Stimulated activated naive CD8-positive, alpha-beta T cell treated with anti-CD3 and anti-CD28 coated beads, Interleukin-15, Interleukin-2, amounts not matched to agents 100 ng/mL and 50 ng/mL, for 24 hours (primary cell): ENCODE data around the gene SIAH2.

Experiments
- H3K27ac Mint-ChIP-seq: one replicate; pipeline ENCODE4 v1.8.0; 2021; ENCODE audit warnings: mild to moderate bottlenecking, mixed read lengths
- H3K27me3 Mint-ChIP-seq: one replicate; pipeline ENCODE4 v1.8.0; 2021; ENCODE audit warnings: mixed read lengths
- H3K36me3 Mint-ChIP-seq: one replicate; pipeline ENCODE4 v1.8.0; 2021; ENCODE audit warnings: low read depth, mixed read lengths
- H3K4me1 Mint-ChIP-seq: one replicate; pipeline ENCODE4 v1.8.0; 2021; ENCODE audit warnings: low read depth, mixed read lengths
- H3K4me3 Mint-ChIP-seq: one replicate; pipeline ENCODE4 v1.8.0; 2021; ENCODE audit warnings: mild to moderate bottlenecking, mixed read lengths
- H3K9me3 Mint-ChIP-seq: one replicate; pipeline ENCODE4 v1.8.0; 2021; ENCODE audit warnings: mixed read lengths

SIAH2 gene

GRCh38 chr3:150747886-150748683 is 14.9 kb downstream of the SIAH2 start:
- Mint-ChIP-seq H3K27ac (peak overlapping the region; percentile 66), H3K36me3 (peaks cover 91% of the 10 kb centered on the region), H3K9me3 (no peaks in the 10 kb centered on the region), H3K4me3 (no peak overlapping the region), H3K27me3 (no peaks in the 10 kb centered on the region), H3K4me1 (peaks cover 99% of the 10 kb centered on the region)

DNA sequence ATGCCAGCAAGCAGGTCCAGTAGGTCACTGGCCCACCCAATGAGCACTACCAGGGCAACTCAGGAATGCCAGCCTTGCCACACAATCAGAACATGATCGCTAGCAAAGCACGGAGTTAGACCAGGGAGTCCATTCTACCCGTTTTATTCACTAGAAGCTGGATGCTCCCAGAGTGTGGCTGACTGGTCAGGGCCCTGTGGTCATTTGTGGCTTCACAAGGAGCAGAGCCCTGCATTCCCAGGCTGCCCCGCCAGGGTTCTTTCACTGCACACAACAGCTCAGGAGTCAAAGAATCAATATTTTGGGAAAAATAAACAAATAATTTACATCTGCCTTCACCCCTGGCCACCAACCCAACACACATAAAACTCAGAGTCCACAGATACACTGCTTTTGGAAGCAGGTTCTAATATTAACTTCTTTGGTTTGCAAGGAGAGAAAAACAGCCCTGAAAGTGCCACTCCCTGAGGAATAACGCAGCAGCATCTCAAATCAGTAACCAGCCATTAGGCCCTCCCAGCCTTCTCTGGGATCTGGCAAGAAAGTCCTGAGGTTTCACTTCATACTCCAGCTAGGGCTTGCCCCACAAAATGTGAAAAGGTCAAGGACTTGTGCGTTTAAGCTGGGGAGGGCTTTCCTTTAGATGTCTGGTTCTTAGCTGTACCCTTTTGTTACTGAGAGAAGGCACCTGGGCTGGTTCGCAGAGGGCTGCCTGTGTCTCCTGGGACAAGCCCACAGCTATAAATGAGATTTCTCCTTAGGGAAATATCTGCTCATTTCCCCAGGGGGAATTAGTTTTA is 16.0 kb downstream of the SIAH2 start:
- H3K4me1 Mint-ChIP-seq = peaks cover 99% of the 10 kb centered on the region
- peaks cover 91% of the 10 kb centered on the region for H3K36me3 Mint-ChIP-seq
- H3K9me3 Mint-ChIP-seq = no peaks in the 10 kb centered on the region
- H3K4me3 Mint-ChIP-seq = peak overlapping the region; percentile 17
- no peaks in the 10 kb centered on the region for H3K27me3 Mint-ChIP-seq
- H3K27ac Mint-ChIP-seq = peak overlapping the region; percentile 78

GRCh38 chr3:150745832-150746231 is 17.1 kb downstream of the SIAH2 start:
- Mint-ChIP-seq H3K36me3 (peaks cover 93% of the 10 kb centered on the region), H3K9me3 (no peaks in the 10 kb centered on the region), H3K4me1 (peaks cover 99% of the 10 kb centered on the region), H3K27ac (peak overlapping the region; percentile 78), H3K4me3 (no peak overlapping the region), H3K27me3 (no peaks in the 10 kb centered on the region)

DNA sequence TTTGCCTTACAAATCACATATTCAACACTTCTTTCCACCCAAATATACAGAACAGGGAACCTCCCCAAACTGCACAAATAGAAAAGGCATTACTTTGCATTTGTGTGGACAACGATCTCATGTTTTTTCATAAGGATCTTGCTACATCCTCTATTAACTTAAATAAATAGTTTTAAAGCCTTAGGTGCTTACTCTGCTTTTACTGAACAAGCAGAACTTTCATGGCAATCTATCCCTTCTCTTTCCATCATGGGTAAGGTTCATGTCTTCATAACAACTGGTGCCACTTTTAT is 18.1 kb downstream of the SIAH2 start:
- Mint-ChIP-seq H3K4me3 (no peak overlapping the region), H3K4me1 (peaks cover 99% of the 10 kb centered on the region), H3K9me3 (no peaks in the 10 kb centered on the region), H3K36me3 (peaks cover 90% of the 10 kb centered on the region), H3K27ac (peak overlapping the region; percentile 100), H3K27me3 (no peaks in the 10 kb centered on the region)

- H3K4me1 Mint-ChIP-seq = peaks cover 100% of the 10 kb centered on the region
- H3K9me3 Mint-ChIP-seq = no peaks in the 10 kb centered on the region
- H3K27me3 Mint-ChIP-seq = no peaks in the 10 kb centered on the region
- H3K4me3 Mint-ChIP-seq = no peak overlapping the region
- H3K36me3 Mint-ChIP-seq = peaks cover 88% of the 10 kb centered on the region
- H3K27ac Mint-ChIP-seq = peak overlapping the region; percentile 100
These were observed 18.7 kb downstream of the SIAH2 start for GRCh38 chr3:150744041-150744918.

GRCh38 chr3:150743508-150743907 is 19.5 kb downstream of the SIAH2 start:
- H3K9me3 Mint-ChIP-seq = no peaks in the 10 kb centered on the region
- peaks cover 82% of the 10 kb centered on the region for H3K36me3 Mint-ChIP-seq
- H3K27me3 Mint-ChIP-seq = no peaks in the 10 kb centered on the region
- H3K4me1 Mint-ChIP-seq = peaks cover 100% of the 10 kb centered on the region
- no peak overlapping the region for H3K4me3 Mint-ChIP-seq
- peak overlapping the region; percentile 100 for H3K27ac Mint-ChIP-seq

DNA sequence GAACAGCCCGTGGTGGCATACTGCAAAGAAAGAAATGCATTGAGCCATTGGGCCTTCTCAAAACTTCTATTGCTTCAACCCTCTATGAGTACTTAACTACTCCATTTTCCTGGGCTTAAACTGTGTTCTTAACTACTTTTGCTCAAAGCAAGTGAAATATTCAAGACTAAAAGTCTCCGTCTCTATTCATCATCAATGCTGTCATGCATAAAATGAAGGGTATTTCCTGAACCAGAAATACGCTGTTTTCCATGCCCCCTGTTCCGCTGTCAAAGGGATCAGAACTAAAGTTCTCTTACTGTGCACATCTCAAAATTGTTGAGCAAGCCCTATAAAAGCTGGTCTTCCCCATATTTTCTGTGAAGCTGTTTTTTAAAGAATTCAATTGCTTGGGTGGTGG is 20.3 kb downstream of the SIAH2 start:
- Mint-ChIP-seq H3K9me3 (no peaks in the 10 kb centered on the region), H3K4me1 (peaks cover 100% of the 10 kb centered on the region), H3K27ac (peak overlapping the region; percentile 100), H3K4me3 (no peak overlapping the region), H3K36me3 (peaks cover 82% of the 10 kb centered on the region), H3K27me3 (no peaks in the 10 kb centered on the region)

DNA sequence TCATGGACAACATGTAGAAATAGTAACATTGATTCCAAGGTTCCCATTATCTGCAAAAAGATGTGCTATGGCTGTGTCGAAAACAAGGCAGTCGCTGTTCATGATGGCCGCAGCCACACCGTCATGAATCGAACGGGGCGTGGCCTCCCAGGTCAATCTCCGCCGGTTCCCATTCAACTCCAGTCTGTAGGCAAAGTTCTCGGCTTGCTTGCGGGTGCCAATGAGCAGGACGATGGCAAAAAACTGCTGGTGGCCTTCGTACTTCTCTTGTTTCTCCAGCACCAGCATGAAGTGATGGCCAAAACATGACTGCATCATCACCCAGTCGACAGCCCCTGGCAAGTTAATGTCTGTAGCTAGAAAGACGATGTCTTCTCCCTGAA is 20.8 kb downstream of the SIAH2 start:
- Mint-ChIP-seq H3K4me3 (peak overlapping the region; percentile 27), H3K27me3 (no peaks in the 10 kb centered on the region), H3K27ac (peak overlapping the region; percentile 100), H3K9me3 (no peaks in the 10 kb centered on the region), H3K4me1 (peaks cover 100% of the 10 kb centered on the region), H3K36me3 (peaks cover 83% of the 10 kb centered on the region)

GRCh38 chr3:150741497-150742140 is 21.4 kb downstream of the SIAH2 start:
- Mint-ChIP-seq H3K27ac (peak overlapping the region; percentile 100), H3K9me3 (no peaks in the 10 kb centered on the region), H3K27me3 (no peaks in the 10 kb centered on the region), H3K4me3 (peak overlapping the region; percentile 84), H3K4me1 (peaks cover 100% of the 10 kb centered on the region), H3K36me3 (peaks cover 79% of the 10 kb centered on the region)

DNA sequence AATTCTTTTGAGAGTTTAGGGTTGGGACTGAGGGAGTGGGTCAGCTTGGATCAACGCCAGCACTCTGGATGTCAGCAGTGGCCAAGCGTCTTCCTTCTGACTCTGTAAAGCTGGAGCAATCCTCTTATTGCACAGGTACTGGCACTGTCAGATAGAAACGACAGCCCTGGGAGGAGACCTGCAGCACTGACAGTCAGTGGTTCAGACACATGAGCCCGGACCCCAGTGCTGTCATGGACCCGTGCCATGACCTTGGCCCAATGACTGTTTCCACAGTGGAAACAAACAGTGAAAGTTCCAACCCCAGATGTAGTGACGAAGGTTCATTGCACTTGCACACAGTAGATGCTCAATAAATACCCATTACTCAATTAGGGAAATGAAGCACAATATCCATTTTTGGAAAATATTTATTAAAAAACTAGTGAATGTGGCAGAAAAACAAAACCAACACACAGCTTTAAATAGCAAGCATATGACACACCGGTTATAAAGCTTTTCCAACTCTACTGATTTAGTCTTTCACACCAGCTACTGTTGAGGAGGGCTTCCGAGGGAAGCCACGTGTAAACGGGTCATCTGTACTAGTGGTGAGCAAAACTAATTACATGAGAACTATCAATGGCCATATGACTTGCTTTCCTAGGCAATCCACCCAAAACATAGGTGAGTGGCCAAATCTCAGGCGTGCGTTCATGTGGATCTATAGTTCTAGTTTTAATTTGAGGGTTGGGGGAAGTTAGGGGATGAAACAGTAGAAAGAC is 22.1 kb downstream of the SIAH2 start:
- H3K36me3 Mint-ChIP-seq = peaks cover 72% of the 10 kb centered on the region
- no peaks in the 10 kb centered on the region for H3K9me3 Mint-ChIP-seq
- H3K4me3 Mint-ChIP-seq = peak overlapping the region; percentile 84
- H3K4me1 Mint-ChIP-seq = peaks cover 97% of the 10 kb centered on the region
- H3K27ac Mint-ChIP-seq = peak overlapping the region; percentile 100
- H3K27me3 Mint-ChIP-seq = no peaks in the 10 kb centered on the region

DNA sequence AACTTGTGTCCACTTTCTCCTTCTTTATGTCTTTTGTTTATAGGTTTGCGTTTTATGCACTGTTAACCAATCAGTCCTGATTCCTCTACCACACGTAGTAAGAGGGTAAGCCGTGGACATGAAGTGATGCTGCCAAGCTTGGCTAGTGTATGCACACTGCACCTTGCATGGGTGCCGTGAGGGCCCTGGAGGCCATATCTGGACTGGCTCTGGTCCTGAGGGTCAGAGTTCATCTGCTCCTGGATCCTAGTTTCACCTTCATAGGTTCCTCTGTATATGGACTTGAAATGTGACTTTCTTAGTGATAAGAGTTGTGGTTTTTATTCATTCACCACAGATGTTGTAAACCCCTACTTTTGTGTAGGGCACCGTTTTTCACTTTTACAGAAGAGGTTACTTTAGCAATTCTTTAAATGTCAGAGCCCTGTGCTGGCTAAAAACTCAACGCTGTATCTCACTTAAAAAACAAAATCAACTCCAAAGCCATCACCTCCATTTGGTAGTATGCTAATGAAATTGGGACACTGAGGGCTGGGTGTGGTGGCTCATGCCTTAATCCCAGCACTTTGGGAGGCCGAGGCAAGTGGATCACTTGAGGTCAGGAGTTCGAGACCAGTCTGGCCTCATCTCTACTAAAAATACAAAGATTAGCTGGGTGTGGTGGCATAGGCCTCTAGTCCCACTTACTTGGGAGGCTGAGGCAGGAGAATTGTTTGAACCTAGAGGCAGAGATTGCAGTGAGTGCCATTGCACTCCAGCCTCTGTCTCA is 22.9 kb downstream of the SIAH2 start:
- Mint-ChIP-seq H3K27ac (peak overlapping the region; percentile 100), H3K4me1 (peaks cover 89% of the 10 kb centered on the region), H3K27me3 (no peaks in the 10 kb centered on the region), H3K4me3 (peak overlapping the region; percentile 84), H3K36me3 (peaks cover 68% of the 10 kb centered on the region), H3K9me3 (no peaks in the 10 kb centered on the region)

GRCh38 chr3:150739200-150739863 is 23.6 kb downstream of the SIAH2 start:
- Mint-ChIP-seq H3K4me1 (peaks cover 84% of the 10 kb centered on the region), H3K27ac (peak overlapping the region; percentile 100), H3K9me3 (no peaks in the 10 kb centered on the region), H3K36me3 (peaks cover 67% of the 10 kb centered on the region), H3K4me3 (peak overlapping the region; percentile 84), H3K27me3 (no peaks in the 10 kb centered on the region)

DNA sequence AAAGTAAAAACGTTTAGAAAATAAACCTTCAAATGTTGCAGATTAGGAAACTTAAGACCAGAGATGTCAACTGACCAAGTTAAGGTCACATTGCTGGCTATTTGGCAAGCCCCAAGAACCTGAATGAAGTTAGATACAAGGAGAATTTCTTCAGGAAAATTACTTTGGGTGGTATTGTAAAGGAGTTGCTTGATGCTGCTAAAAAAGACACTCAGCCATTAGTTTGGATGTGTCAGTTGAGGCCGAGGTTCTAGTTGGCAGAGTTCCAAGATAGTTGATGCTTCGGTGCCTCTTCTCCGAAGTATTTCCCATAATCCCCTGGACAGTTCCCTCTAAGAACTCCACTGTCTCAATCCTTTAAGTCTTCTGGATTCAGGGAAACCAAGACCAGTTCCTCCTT is 24.3 kb downstream of the SIAH2 start:
- no peaks in the 10 kb centered on the region for H3K9me3 Mint-ChIP-seq
- no peaks in the 10 kb centered on the region for H3K27me3 Mint-ChIP-seq
- H3K27ac Mint-ChIP-seq = peak overlapping the region; percentile 100
- H3K4me3 Mint-ChIP-seq = peak overlapping the region; percentile 67
- H3K4me1 Mint-ChIP-seq = peaks cover 84% of the 10 kb centered on the region
- peaks cover 65% of the 10 kb centered on the region for H3K36me3 Mint-ChIP-seq
